BJ (cell line): ENCODE data around the gene ATP10A. TPM values are rescaled to one million over a fixed set of nuclear protein-coding genes. Genes with fewer than 3 reads are reported as not detected.

Experiments
- CTCF ChIA-PET: fragments of 350-600 bp; formaldehyde crosslinking; extraction: SDS; loops from one replicate; lab custom pipeline; 2021; ENCODE audit warnings: antibody characterized with exemption, inconsistent platforms; lab: Yijun Ruan, JAX
- POLR2A ChIA-PET: fragments of 300-600 bp; sonication (Branson Sonifier 250); formaldehyde crosslinking; extraction: SDS; loops from one replicate; lab custom pipeline; 2021; ENCODE audit warnings: antibody characterized with exemption; lab: Charles Lee
- DNase-seq: peaks from one replicate; pipeline ENCODE4 v3.0.0-alpha.2; 2011; ENCODE audit warnings: low read depth
- H3K27me3 ChIP-seq: 2 replicates; pipeline ENCODE4 v1.6.0; 2011; ENCODE audit warnings: low read length; ENCODE audit not compliant: control insufficient read depth, insufficient read depth
- H3K36me3 ChIP-seq: 2 replicates; pipeline ENCODE4 v1.5.1; 2011; ENCODE audit warnings: low read length; ENCODE audit not compliant: control insufficient read depth, insufficient read depth
- H3K4me3 ChIP-seq: 2 replicates; pipeline ENCODE4 v1.5.1; 2011; ENCODE audit warnings: low read depth, mild to moderate bottlenecking, control low read depth, low read length
- CTCF ChIP-seq: IDR thresholded peaks from 2 replicates; pipeline ENCODE4 v1.5.1; 2011; ENCODE audit warnings: low read depth, mild to moderate bottlenecking, control low read depth, inconsistent platforms, low read length, moderate library complexity; ENCODE audit not compliant: insufficient read depth
- polyA plus RNA-seq: library from polyadenylated mRNA; depleted of rRNA; stranded (reverse); fragments of >200 nt; gene quantifications from 2 replicates; pipeline ENCODE4 v1.2.3, GENCODE V29; 2011

Gene ATP10A
- polyA plus RNA-seq, 1 experiment: 28.0 TPM

GRCh38 chr15:25677719-25678499, 185.2 kb downstream of the ATP10A start:
- no peak for DNase-seq
- no peak for TF ChIP-seq CTCF
- no peak overlapping the region for H3K4me3 ChIP-seq
- no peaks in the 10 kb centered on the region for H3K27me3 ChIP-seq
- H3K36me3 ChIP-seq: peaks cover 18% of the 10 kb centered on the region
- ChIA-PET POLR2A (no interaction called here), CTCF (no interaction called here)

- H3K36me3 ChIP-seq: peaks cover 18% of the 10 kb centered on the region
- no peaks in the 10 kb centered on the region for H3K27me3 ChIP-seq
- ChIA-PET POLR2A (no interaction called here), CTCF (interaction anchor here (1.1 kb wide), 1 partner anchor 258 kb away, joined by 4 read pairs; no protein-coding TSS in a partner anchor)
- no peak for DNase-seq
- no peak for TF ChIP-seq CTCF
- no peak overlapping the region for H3K4me3 ChIP-seq
Observed at GRCh38 chr15:25676070-25676469, 187.1 kb downstream of the ATP10A start.

DNA sequence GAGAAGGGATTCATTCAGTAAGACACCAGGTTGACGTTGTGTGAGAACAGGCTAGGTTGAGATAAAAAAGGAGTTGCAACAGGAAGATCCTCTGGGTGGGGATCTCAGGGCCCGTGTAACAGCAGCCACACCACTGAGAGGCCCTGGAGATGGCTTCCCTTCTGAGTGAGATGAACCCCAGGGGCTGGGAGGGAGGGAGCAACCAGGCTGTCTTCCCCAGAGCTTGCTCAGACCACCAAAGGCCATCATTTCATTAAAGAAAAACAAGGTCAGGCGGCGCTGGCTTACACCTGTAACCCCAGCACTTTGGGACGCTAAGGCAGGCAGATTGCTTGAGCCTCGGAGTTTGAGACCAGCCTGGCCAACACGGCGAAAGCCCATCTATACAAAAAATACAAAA, 187.7 kb downstream of the ATP10A start:
- Histone ChIP-seq H3K27me3 (no peaks in the 10 kb centered on the region), H3K36me3 (peaks cover 16% of the 10 kb centered on the region), H3K4me3 (no peak overlapping the region)
- CTCF ChIA-PET: interaction anchor here (1.1 kb wide), 1 partner anchor 259 kb away, joined by 4 read pairs; no protein-coding TSS in a partner anchor
- POLR2A ChIA-PET: no interaction called here
- DNase-seq: no peak
- TF ChIP-seq CTCF: no peak

DNA sequence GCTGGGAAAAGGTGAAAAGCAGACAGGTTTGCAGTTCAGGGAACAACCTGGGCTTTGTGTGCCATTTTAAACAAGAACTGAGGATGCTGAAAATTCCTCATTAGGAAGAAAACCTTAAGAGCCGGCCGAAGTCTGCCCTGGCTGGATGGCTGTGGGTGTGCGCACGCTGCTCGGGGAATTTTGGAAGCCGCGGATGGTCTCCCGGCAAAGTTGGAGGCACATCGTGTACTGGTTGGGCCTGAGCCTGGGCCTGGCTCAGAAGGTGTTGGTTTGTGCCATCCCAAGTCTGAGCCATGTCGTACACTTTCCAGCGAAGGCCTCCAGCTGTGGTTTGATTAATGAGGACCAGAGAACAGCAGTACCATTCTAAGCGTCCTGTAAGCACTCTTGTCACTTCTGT, 188.2 kb downstream of the ATP10A start:
- no peak for DNase-seq
- Histone ChIP-seq H3K27me3 (no peaks in the 10 kb centered on the region), H3K36me3 (peaks cover 14% of the 10 kb centered on the region), H3K4me3 (no peak overlapping the region)
- TF ChIP-seq CTCF: no peak
- ChIA-PET POLR2A (no interaction called here), CTCF (interaction anchor here (1.1 kb wide), 1 partner anchor 259 kb away, joined by 4 read pairs; no protein-coding TSS in a partner anchor)

GRCh38 chr15:25673972-25674371, 189.2 kb downstream of the ATP10A start:
- Histone ChIP-seq H3K36me3 (peaks cover 11% of the 10 kb centered on the region), H3K4me3 (no peak overlapping the region), H3K27me3 (no peaks in the 10 kb centered on the region)
- TF ChIP-seq CTCF: no peak
- ChIA-PET CTCF (no interaction called here), POLR2A (no interaction called here)
- DNase-seq: no peak
